Endothelial cell of umbilical vein (primary cell): ENCODE measurements around the gene CGRRF1. TPM values are rescaled to one million over a fixed set of nuclear protein-coding genes. Genes with fewer than 3 reads are reported as not detected.

ENCODE experiments used
- BruUV-seq: library from RNA; stranded (reverse); fragments of 400-500 nt; replicated peaks from 2 replicates; lab custom pipeline; 2021; lab: Mats Ljungman, UMichigan
- CTCF ChIA-PET: fragments of 300-600, 350-600 bp; sonication (Branson Sonifier 250); formaldehyde crosslinking; loops from one replicate; lab custom pipeline; 2021; ENCODE audit warnings: antibody characterized with exemption, inconsistent platforms; lab: Charles Lee
- POLR2A ChIA-PET: fragments of 300-600, 350-600 bp; sonication (Branson Sonifier 250); formaldehyde crosslinking; loops from one replicate; lab custom pipeline; 2021; ENCODE audit warnings: antibody characterized with exemption, inconsistent platforms; lab: Charles Lee
- DNase-seq: peaks from one replicate; pipeline ENCODE4 v3.0.0-alpha.2; 2011; ENCODE audit warnings: low read depth, low spot score
- FAIRE-seq: peaks from 2 replicates; lab custom pipeline; 2011; peaks lifted over from hg19 to GRCh38; lab: Jason Lieb, UNC
- H2AFZ ChIP-seq: 2 replicates; pipeline ENCODE4 v1.6.0; 2012; ENCODE audit warnings: low read depth, low read length, control low read depth, inconsistent platforms
- H3K27ac ChIP-seq: 2 replicates; pipeline ENCODE4 v1.5.1; 2011; ENCODE audit warnings: low read depth, mild to moderate bottlenecking, control low read depth, low read length, moderate library complexity; ENCODE audit not compliant: insufficient read depth
- H3K27me3 ChIP-seq, 2 experiments: 2 replicates each; pipeline versions ENCODE4 v1.6.0 to v1.6.1; 2011; ENCODE audit warnings: low read length in 2 of 2, mixed read lengths in 1 of 2; ENCODE audit not compliant: control insufficient read depth in 2 of 2, insufficient read depth in 2 of 2
- H3K36me3 ChIP-seq, 2 experiments: 2 replicates in 1 of 2; 3 replicates in 1 of 2; pipeline ENCODE4 v1.5.1; 2011; ENCODE audit warnings: low read length in 2 of 2, mild to moderate bottlenecking in 1 of 2, moderate library complexity in 1 of 2; ENCODE audit not compliant: control insufficient read depth in 2 of 2, insufficient read depth in 2 of 2; ENCODE audit errors: extremely low read depth in 1 of 2
- H3K4me1 ChIP-seq: 3 replicates; pipeline ENCODE4 v1.5.1; 2011; ENCODE audit warnings: mild to moderate bottlenecking, low read length; ENCODE audit not compliant: control insufficient read depth, insufficient read depth; ENCODE audit errors: extremely low read depth
- H3K4me2 ChIP-seq: 2 replicates; pipeline ENCODE4 v1.6.1; 2011; ENCODE audit warnings: low read length, control low read depth, mixed read lengths; ENCODE audit not compliant: insufficient read depth
- H3K4me3 ChIP-seq, 3 experiments: fragments of 200-600 bp in 1 of 3; sonication (generic), shearing (Covaris generic) in 1 of 3; replicated peaks in 1 of 3; 2 replicates each; pipeline ENCODE4 v1.5.1; 2011 to 2016; ENCODE audit warnings: control low read depth in 3 of 3, low read length in 3 of 3, mild to moderate bottlenecking in 2 of 3, inconsistent platforms in 1 of 3, low read depth in 1 of 3, moderate library complexity in 1 of 3; ENCODE audit not compliant: insufficient read depth in 1 of 3
- H3K79me2 ChIP-seq: 2 replicates; pipeline ENCODE4 v1.6.0; 2012; ENCODE audit warnings: low read length, inconsistent platforms; ENCODE audit not compliant: control insufficient read depth, insufficient read depth
- H3K9ac ChIP-seq: replicated peaks from 2 replicates; pipeline ENCODE3; 2011; ENCODE audit warnings: low read length, control low read depth; ENCODE audit not compliant: insufficient read depth; ENCODE audit errors: extremely low read depth
- H3K9me1 ChIP-seq: replicated peaks from 3 replicates; pipeline ENCODE4 v1.6.0; 2011; ENCODE audit warnings: mild to moderate bottlenecking, low read length; ENCODE audit not compliant: control insufficient read depth, insufficient read depth; ENCODE audit errors: extremely low read depth
- H3K9me3 ChIP-seq: replicated peaks from 2 replicates; pipeline ENCODE4 v1.5.1; 2012; ENCODE audit warnings: low read length, inconsistent platforms; ENCODE audit not compliant: control insufficient read depth, insufficient read depth
- H4K20me1 ChIP-seq: replicated peaks from 2 replicates; pipeline ENCODE3; 2011; ENCODE audit warnings: mild to moderate bottlenecking, low read length; ENCODE audit not compliant: control insufficient read depth, insufficient read depth; ENCODE audit errors: extremely low read depth
- EZH2 ChIP-seq: IDR thresholded peaks from 2 replicates; pipeline ENCODE4 v1.6.1; 2012; ENCODE audit warnings: borderline replicate concordance, low read depth, mild to moderate bottlenecking, moderate library complexity, low read length, inconsistent platforms; ENCODE audit not compliant: severe bottlenecking
- FOS ChIP-seq: IDR thresholded peaks from 2 replicates; pipeline ENCODE4 v1.6.1; 2011; ENCODE audit warnings: mild to moderate bottlenecking, low read length, moderate library complexity, borderline replicate concordance; ENCODE audit not compliant: insufficient read depth
- GATA2 ChIP-seq: IDR thresholded peaks from 2 replicates; pipeline ENCODE4 v1.7.0; 2011; ENCODE audit warnings: low read depth, mild to moderate bottlenecking, moderate library complexity, mixed read lengths, low read length; ENCODE audit not compliant: insufficient read length, insufficient read depth
- JUN ChIP-seq: IDR thresholded peaks from 2 replicates; pipeline ENCODE4 v1.6.1; 2011; ENCODE audit warnings: borderline replicate concordance, low read depth; ENCODE audit not compliant: insufficient read length, insufficient read depth
- MYC ChIP-seq: IDR thresholded peaks from one replicate; pipeline ENCODE4 v1.6.1; 2011; ENCODE audit warnings: mild to moderate bottlenecking, low read depth, low read length
- POLR2A ChIP-seq: IDR thresholded peaks from 2 replicates; pipeline ENCODE4 v1.6.1; 2012; ENCODE audit warnings: low read depth, mild to moderate bottlenecking, control low read depth, low read length
- POLR2AphosphoS5 ChIP-seq: IDR thresholded peaks from 2 replicates; pipeline ENCODE4 v1.6.1; 2012; ENCODE audit warnings: low read depth, mild to moderate bottlenecking, control low read depth, low read length, moderate library complexity; ENCODE audit not compliant: insufficient read depth
- dilution Hi-C: fragments of 300-500 bp; cut with MboI; formaldehyde crosslinking; loops from one replicate; pipeline ENCODE4 v1.15.0; 2019; ENCODE audit warnings: low sequenced_read_pairs; ENCODE audit not compliant: extremely low pct_ligation_motif_present
- intact Hi-C: fragments of 100-400 bp; cut with micrococcal nuclease; formaldehyde crosslinking; loops from one replicate; pipeline ENCODE4 v1.10.0; 2022
- polyA plus RNA-seq, 4 experiments: library from polyadenylated mRNA; depleted of rRNA in 3 of 4; stranded (reverse) in 3 of 4; unstranded in 1 of 4; fragments of >200 nt; gene quantifications; 2 replicates each; pipeline versions ENCODE4 v1.2.1 to v1.2.3, GENCODE V29; 2011 to 2012; ENCODE audit warnings: missing spikeins in 1 of 4
- total RNA-seq: library from RNA; stranded (reverse); gene quantifications from 2 replicates; pipeline ENCODE4 v1.2.3, GENCODE V29; 2021
- TF ChIP-seq, protein P1 (sequence below): IDR thresholded peaks from 2 replicates; pipeline ENCODE4 v1.6.1; 2011; ENCODE audit not compliant: insufficient read depth, insufficient read length
- TF ChIP-seq, protein P2 (sequence below), 2 donors: IDR thresholded peaks; 1 replicate in 1 of 2; 2 replicates in 1 of 2; pipeline ENCODE4 v1.5.1; 2011; ENCODE audit warnings: low read length in 2 of 2, mild to moderate bottlenecking in 2 of 2, moderate library complexity in 2 of 2, control low read depth in 1 of 2, inconsistent platforms in 1 of 2, low read depth in 1 of 2; ENCODE audit not compliant: insufficient read depth in 1 of 2; ENCODE audit errors: extremely low read depth in 1 of 2

Gene CGRRF1
- total and polyA plus RNA-seq, 2 donors (not counting 3 experiments of a cell fraction or from before 2014, with no cell fraction given): 6.6 to 15.7 TPM

GRCh38 chr14:54486685-54487084, 23.0 kb upstream of the CGRRF1 start:
- Histone ChIP-seq H3K4me1 (peaks cover 13% of the 10 kb centered on the region), H4K20me1 (no peaks in the 10 kb centered on the region), H3K27ac (no peak overlapping the region), H3K4me2 (no peak overlapping the region), H2AFZ (no peak overlapping the region), H3K9me1 (no peaks in the 10 kb centered on the region), H3K4me3 (no peak overlapping the region), H3K79me2 (peaks cover 34% of the 10 kb centered on the region), H3K9me3 (no peaks in the 10 kb centered on the region), H3K36me3 (peaks cover 5% of the 10 kb centered on the region in 2 experiments), H3K27me3 (no peaks in the 10 kb centered on the region), H3K9ac (no peak overlapping the region)
- ChIA-PET CTCF (interaction anchor here (2.1 kb wide), 1 partner anchor 23 kb away, joined by 14 read pairs; the partner anchor contains the start of gene CGRRF1), POLR2A (no interaction called here)
- no peak for DNase-seq
- BruUV-seq: no TSS peak
- dilution Hi-C loops: no loop called here
- no peak for FAIRE-seq
- TF ChIP-seq POLR2AphosphoS5 (no peak), POLR2A (no peak), EZH2 (no peak), GATA2 (no peak), JUN (no peak), FOS (no peak), MYC (no peak)
- TF ChIP-seq, protein P1, sequence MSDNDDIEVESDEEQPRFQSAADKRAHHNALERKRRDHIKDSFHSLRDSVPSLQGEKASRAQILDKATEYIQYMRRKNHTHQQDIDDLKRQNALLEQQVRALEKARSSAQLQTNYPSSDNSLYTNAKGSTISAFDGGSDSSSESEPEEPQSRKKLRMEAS: no peak
- TF ChIP-seq, protein P2, sequence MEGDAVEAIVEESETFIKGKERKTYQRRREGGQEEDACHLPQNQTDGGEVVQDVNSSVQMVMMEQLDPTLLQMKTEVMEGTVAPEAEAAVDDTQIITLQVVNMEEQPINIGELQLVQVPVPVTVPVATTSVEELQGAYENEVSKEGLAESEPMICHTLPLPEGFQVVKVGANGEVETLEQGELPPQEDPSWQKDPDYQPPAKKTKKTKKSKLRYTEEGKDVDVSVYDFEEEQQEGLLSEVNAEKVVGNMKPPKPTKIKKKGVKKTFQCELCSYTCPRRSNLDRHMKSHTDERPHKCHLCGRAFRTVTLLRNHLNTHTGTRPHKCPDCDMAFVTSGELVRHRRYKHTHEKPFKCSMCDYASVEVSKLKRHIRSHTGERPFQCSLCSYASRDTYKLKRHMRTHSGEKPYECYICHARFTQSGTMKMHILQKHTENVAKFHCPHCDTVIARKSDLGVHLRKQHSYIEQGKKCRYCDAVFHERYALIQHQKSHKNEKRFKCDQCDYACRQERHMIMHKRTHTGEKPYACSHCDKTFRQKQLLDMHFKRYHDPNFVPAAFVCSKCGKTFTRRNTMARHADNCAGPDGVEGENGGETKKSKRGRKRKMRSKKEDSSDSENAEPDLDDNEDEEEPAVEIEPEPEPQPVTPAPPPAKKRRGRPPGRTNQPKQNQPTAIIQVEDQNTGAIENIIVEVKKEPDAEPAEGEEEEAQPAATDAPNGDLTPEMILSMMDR (IDR thresholded peaks at IDR 0.05; ENCODE audit: extremely low read depth in 1 of 2, insufficient read depth in 1 of 2, low read depth in 1 of 2, low read length in 2 of 2): no peak
- intact Hi-C loops: no loop called here
